Thyroid gland (tissue), 4 donors: ENCODE results near the gene LDLRAD3.

Experiments
- CTCF ChIP-seq, 6 experiments: fragments of 200-600 bp in 3 of 6; fragments of 450-650 bp in 3 of 6; sonication (generic) in 3 of 6; IDR thresholded peaks; one replicate each; pipeline ENCODE4 v1.5.1; 2016 to 2019; ENCODE audit warnings: antibody characterized with exemption in 6 of 6, mild to moderate bottlenecking in 2 of 6, inconsistent platforms in 1 of 6, moderate library complexity in 1 of 6
- POLR2A ChIP-seq, 2 donors: fragments of 450-650 bp; IDR thresholded peaks; one replicate each; pipeline ENCODE4 v1.6.1; 2017; ENCODE audit warnings: antibody characterized with exemption in 2 of 2, mild to moderate bottlenecking in 2 of 2, moderate library complexity in 1 of 2

DNA sequence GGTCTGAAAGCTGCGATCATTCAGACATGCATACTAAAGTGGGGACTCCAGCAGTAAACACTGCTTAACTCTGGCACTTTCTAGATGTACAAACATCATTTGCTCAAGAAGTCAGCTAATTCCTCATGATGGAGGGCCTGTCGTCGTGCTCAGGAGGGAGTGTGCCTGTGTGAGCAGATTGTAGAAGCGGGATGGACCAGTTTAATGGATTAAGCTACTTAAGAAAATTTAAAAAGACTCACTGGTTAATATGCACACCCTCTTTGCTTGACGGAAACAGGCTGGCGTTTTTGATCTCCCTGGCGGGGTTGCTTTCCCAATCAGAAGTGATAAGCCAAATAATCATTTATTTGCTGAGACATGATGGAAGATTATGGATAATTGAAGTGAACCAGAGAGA is 79.0 kb downstream of the LDLRAD3 start:
- TF ChIP-seq CTCF (IDR thresholded peaks at IDR 0.05) (no peak), POLR2A (IDR thresholded peaks at IDR 0.05) (no peak)
